ENCODE results near the gene HACD4. TPM values are rescaled to one million over a fixed set of nuclear protein-coding genes. Genes with fewer than 3 reads are reported as not detected.
A peak's percentile ranks its signal among the peaks of the same experiment; 100 is the strongest.

The HACD4 gene
- total and polyA plus RNA-seq, 9 donors, result 2.6 to 5.2 (median 3.7) TPM

DNA sequence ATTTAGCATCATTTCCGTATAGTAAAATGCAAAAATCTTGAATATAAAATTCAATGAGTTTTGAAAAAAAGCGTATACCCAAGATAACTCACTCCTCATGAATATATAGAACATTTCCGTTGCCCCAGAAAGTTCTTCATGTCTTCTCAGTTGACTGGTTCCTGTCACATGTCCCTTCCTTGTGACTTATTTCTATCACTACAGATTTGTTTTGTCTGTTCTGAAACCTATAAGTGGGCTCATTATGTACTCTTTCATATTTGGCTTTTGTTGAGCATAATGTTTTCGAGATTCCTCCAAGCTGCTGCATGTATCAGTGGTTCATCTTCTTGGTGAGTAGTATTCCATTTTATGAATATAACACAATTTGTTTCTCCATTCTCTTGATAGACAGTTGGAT lies 11.0 kb upstream of the HACD4 start:
- H3K36me3 ChIP-seq, result no peaks in the 10 kb centered on the region
- DNase-seq, result no peak
- no peak for TF ChIP-seq POLR2A (IDR thresholded peaks at IDR 0.05)
- intact Hi-C loops (cut with DNase I), result no loop called here
- no peak overlapping the region for H3K4me3 ChIP-seq
- no peak overlapping the region for H3K27ac ChIP-seq
- no peaks in the 10 kb centered on the region for H3K9me3 ChIP-seq
- no peaks in the 10 kb centered on the region for H3K27me3 ChIP-seq
- 92 to 93% (median 93%) methylated on average over 4 of the region's 4 CpGs for WGBS, 3 donors
- no peaks in the 10 kb centered on the region for H3K4me1 ChIP-seq (ENCODE audit: insufficient read depth)

DNA sequence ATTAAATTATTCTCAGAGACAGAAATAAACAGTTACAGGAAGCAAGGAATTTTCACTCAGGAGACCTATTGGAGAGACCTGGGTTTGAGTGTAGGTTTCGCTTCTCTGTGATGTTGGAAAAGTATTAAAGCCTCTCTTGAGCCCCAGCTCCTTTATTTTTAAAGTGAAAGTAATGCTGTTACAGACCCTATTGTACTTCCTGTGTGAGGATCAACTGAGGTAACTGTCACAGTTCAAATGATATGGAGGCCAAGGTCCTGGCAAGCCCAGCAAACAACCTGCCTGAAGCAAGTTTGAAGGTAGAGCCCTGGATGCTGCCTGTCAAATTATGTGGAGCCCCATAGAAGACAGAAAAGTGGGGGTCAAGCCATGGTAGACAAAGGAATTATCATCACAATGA lies 7.9 kb upstream of the HACD4 start:
- intact Hi-C loops (cut with DNase I), result no loop called here
- TF ChIP-seq, protein P1, sequence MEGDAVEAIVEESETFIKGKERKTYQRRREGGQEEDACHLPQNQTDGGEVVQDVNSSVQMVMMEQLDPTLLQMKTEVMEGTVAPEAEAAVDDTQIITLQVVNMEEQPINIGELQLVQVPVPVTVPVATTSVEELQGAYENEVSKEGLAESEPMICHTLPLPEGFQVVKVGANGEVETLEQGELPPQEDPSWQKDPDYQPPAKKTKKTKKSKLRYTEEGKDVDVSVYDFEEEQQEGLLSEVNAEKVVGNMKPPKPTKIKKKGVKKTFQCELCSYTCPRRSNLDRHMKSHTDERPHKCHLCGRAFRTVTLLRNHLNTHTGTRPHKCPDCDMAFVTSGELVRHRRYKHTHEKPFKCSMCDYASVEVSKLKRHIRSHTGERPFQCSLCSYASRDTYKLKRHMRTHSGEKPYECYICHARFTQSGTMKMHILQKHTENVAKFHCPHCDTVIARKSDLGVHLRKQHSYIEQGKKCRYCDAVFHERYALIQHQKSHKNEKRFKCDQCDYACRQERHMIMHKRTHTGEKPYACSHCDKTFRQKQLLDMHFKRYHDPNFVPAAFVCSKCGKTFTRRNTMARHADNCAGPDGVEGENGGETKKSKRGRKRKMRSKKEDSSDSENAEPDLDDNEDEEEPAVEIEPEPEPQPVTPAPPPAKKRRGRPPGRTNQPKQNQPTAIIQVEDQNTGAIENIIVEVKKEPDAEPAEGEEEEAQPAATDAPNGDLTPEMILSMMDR (IDR thresholded peaks at IDR 0.05), result no peak
- TF ChIP-seq POLR2A (IDR thresholded peaks at IDR 0.05), result no peak
- no peak for TF ChIP-seq EP300 (IDR thresholded peaks at IDR 0.05)
- Histone ChIP-seq H3K4me1 (ENCODE audit: insufficient read depth) (no peaks in the 10 kb centered on the region), H3K9me3 (no peaks in the 10 kb centered on the region), H3K36me3 (no peaks in the 10 kb centered on the region), H3K27me3 (no peaks in the 10 kb centered on the region), H3K27ac (no peak overlapping the region), H3K4me3 (no peak overlapping the region)
- WGBS, 3 donors, result 89 to 94% (median 94%) methylated on average over 1 of the region's 1 CpG
- no peak for DNase-seq

DNA sequence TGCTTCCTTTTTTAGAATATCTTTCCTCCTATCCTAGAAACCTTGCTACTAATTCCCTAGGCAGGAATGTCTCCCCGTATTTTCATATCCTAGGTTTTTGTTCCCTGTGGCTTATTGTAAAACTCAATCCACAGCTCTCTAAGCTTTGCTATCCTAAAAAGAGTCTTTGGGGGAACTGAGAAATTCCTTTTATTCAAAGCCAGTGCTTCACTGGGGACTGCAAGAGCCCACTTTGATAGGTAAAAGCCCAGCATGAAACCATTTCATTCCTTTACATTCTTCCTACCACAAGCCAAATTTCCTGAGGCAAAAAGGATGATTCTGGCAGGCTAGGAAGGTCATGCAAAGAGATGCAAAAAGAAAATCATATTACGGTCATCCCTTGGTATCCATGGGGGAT lies 5.8 kb upstream of the HACD4 start:
- no peak for DNase-seq
- H3K27ac ChIP-seq, result no peak overlapping the region
- no peaks in the 10 kb centered on the region for H3K4me1 ChIP-seq (ENCODE audit: insufficient read depth)
- TF ChIP-seq EP300 (IDR thresholded peaks at IDR 0.05) (no peak), POLR2A (IDR thresholded peaks at IDR 0.05) (no peak)
- TF ChIP-seq, protein P1 (IDR thresholded peaks at IDR 0.05), result no peak
- 95 to 99% (median 96%) methylated on average over 2 of the region's 2 CpGs for WGBS, 3 donors
- intact Hi-C loops (cut with DNase I), result no loop called here
- H3K9me3 ChIP-seq, result no peaks in the 10 kb centered on the region
- H3K36me3 ChIP-seq, result no peaks in the 10 kb centered on the region
- H3K4me3 ChIP-seq, result no peak overlapping the region
- H3K27me3 ChIP-seq, result no peaks in the 10 kb centered on the region

DNA sequence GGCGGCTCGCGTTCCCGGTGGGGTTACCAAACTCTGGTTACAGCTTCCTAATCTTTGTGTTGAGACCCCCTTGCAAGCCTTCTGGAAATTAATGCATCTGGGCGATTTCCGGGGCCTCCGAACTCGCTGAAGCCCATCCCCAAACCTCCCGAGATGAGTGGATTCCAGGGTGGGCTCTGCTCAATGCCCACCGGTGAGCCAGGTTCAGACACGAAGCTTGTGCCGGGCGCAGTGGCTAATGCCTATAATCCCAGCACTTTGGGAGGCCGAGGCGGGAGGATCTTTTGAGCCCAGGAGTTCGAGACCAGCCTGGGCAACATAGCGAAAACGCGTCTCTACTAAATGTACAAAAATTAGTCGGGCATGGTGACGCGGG lies 356 bp upstream of the HACD4 start:
- no peak for DNase-seq
- Histone ChIP-seq H3K36me3 (no peaks in the 10 kb centered on the region), H3K4me1 (ENCODE audit: insufficient read depth) (peaks cover 4% of the 10 kb centered on the region), H3K9me3 (no peaks in the 10 kb centered on the region), H3K4me3 (peak overlapping the region; percentile 52), H3K27me3 (no peaks in the 10 kb centered on the region), H3K27ac (peak overlapping the region in 1 of 2 donors; percentile 58)
- intact Hi-C loops (cut with DNase I), result no loop called here
- 64 to 71% (median 66%) methylated on average over 21 to 22 of the region's 22 CpGs for WGBS, 3 donors
- TF ChIP-seq POLR2A (IDR thresholded peaks at IDR 0.05) (no peak), EP300 (IDR thresholded peaks at IDR 0.05) (no peak)
- TF ChIP-seq, protein P1 (IDR thresholded peaks at IDR 0.05), result no peak

DNA sequence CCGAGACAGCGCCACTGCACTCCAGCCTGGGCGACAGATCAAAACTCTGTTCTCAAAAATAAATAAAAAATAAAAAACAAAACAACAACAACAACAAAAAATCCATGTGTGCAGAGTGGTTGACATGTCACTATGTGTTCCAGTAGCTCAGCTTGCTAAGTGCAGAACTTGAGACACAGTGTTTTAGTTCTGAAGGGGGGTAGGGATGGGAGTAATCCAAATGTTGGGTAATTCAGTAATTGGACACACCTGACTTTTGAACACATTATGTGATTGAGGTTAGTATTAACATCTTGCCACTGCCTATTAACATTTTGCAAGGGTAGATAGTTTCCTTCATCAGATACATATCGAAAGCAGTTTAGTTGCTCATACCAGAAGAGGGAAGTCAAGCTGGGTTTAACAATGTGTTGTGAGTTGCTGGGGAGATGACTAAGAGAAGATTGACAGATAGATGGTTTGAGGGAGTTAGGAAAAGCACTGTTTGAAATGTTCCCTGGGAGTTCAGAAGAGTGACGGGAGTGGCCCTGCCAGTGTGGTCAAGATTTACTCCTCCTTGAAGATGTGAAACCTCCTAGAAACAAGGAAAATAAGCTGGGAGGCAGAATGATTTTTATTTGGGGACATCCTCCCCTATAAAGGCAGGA lies 928 bp downstream of the HACD4 start:
- peaks cover 4% of the 10 kb centered on the region for H3K4me1 ChIP-seq (ENCODE audit: insufficient read depth)
- H3K9me3 ChIP-seq, result no peaks in the 10 kb centered on the region
- H3K36me3 ChIP-seq, result no peaks in the 10 kb centered on the region
- 75 to 79% (median 77%) methylated on average over 5 of the region's 5 CpGs for WGBS, 3 donors
- no peak for DNase-seq
- intact Hi-C loops (cut with DNase I), result no loop called here
- peak overlapping the region in 1 of 2 donors; percentile 58 for H3K27ac ChIP-seq
- peak overlapping the region; percentile 52 for H3K4me3 ChIP-seq
- no peaks in the 10 kb centered on the region for H3K27me3 ChIP-seq
- TF ChIP-seq EP300 (IDR thresholded peaks at IDR 0.05) (no peak), POLR2A (IDR thresholded peaks at IDR 0.05) (no peak)
- TF ChIP-seq, protein P1 (IDR thresholded peaks at IDR 0.05), result no peak

Measured in ovary (tissue), 9 donors.